NCI-H526 (cell line): ENCODE results near the gene DNM1L.
A peak's percentile ranks its signal among the peaks of the same experiment; 100 is the strongest.

Experiments
- DNase-seq, 2 experiments: peaks; one replicate each; lab custom pipeline; 2025; lab: John Stamatoyannopoulos, UW

The DNM1L gene

GRCh38 chr12:32756476-32757066, 77.5 kb downstream of the DNM1L start:
- DNase-seq = no peak

GRCh38 chr12:32757157-32757556, 78.1 kb downstream of the DNM1L start:
- DNase-seq = no peak

- DNase-seq = no peak
Observed at GRCh38 chr12:32761716-32762115, 82.6 kb downstream of the DNM1L start.

GRCh38 chr12:32765906-32766305, 86.8 kb downstream of the DNM1L start:
- DNase-seq = peak; percentile 81 to 86

GRCh38 chr12:32768518-32768917, 89.4 kb downstream of the DNM1L start:
- no peak for DNase-seq

- no peak for DNase-seq
Observed at GRCh38 chr12:32770141-32770540, 91.0 kb downstream of the DNM1L start.

GRCh38 chr12:32773691-32774090, 94.6 kb downstream of the DNM1L start:
- DNase-seq = no peak

GRCh38 chr12:32776258-32776657, 97.2 kb downstream of the DNM1L start:
- DNase-seq = no peak

- no peak for DNase-seq
Observed at GRCh38 chr12:32777159-32777558, 98.1 kb downstream of the DNM1L start.

- no peak for DNase-seq
Observed at GRCh38 chr12:32777691-32778175, 98.6 kb downstream of the DNM1L start.

GRCh38 chr12:32780071-32780470, 101.0 kb downstream of the DNM1L start:
- DNase-seq = no peak

- DNase-seq = no peak
Observed at GRCh38 chr12:32783029-32783428, 103.9 kb downstream of the DNM1L start.

GRCh38 chr12:32785557-32785956, 106.5 kb downstream of the DNM1L start:
- DNase-seq = no peak

- no peak for DNase-seq
Observed at GRCh38 chr12:32788405-32788804, 109.3 kb downstream of the DNM1L start.

GRCh38 chr12:32789446-32789845, 110.3 kb downstream of the DNM1L start:
- DNase-seq = no peak

- DNase-seq = no peak
Observed at GRCh38 chr12:32789916-32790315, 110.8 kb downstream of the DNM1L start.

- no peak for DNase-seq
Observed at GRCh38 chr12:32794281-32794680, 115.2 kb downstream of the DNM1L start.
